ENCODE results near the gene SLC39A13. TPM values are rescaled to one million over a fixed set of nuclear protein-coding genes. Genes with fewer than 3 reads are reported as not detected.
A peak's percentile ranks its signal among the peaks of the same experiment; 100 is the strongest.

SLC39A13 gene
- total RNA-seq, 2 experiments from 2014 or later: 36.6 to 39.2 TPM

DNA sequence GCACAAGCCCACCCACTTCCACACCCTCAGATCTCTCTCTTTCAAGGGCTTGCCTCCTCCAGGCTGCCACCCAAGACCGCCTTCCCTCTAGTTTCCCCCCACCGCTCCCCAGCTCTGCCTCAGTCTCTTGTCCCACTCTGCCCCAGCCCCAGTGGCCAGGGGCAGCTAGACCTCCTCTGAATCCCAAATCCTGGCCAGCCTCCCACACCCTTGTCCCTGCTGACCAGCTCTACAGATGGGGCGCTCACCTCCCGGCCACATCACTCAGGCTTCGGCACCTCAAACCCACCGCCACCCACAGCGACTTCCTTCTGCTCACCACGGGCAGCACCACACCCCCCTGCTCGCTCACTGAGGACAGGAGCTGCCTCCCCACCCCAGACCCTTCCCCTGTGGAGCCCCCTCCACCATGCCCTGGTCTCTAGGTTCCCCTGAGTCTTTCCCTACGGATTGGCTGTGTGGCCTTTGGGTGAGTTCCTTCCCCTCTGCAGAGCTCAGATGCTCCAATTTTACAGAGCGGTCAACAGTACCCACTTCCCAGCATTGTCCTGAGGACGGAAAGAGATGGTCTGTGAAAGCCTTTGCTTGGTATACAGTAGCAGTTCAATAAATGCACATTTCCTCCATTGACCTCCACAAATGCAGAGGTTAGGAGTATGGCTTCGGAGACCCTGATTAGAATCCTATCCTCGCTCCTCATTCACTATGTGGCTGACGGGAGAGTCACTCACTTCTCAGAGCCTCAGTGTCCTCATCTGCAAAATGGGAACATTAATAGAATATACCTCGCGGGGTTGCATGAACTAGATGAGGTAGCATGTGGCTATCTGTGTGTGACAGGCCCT, 18.6 kb upstream of the SLC39A13 start:
- Mint-ChIP-seq H3K9me3 (no peaks in the 10 kb centered on the region), H3K4me1 (ENCODE audit: low read depth) (peaks cover 41% of the 10 kb centered on the region), H3K36me3 (ENCODE audit: low read depth) (no peaks in the 10 kb centered on the region), H3K4me3 (no peak overlapping the region), H3K27ac (no peak overlapping the region), H3K27me3 (no peaks in the 10 kb centered on the region)
- ChIA-PET POLR2A (interaction anchor here (0.7 kb wide), 2 partner anchors 9 to 11 kb away, joined by 3 read pairs; no protein-coding TSS in a partner anchor), CTCF (no interaction called here)
- Histone ChIP-seq H3K36me3 (ENCODE audit: insufficient read depth, low read length) (peaks cover 2% of the 10 kb centered on the region), H3K27me3 (ENCODE audit: control insufficient read depth in 1 of 2, insufficient read depth in 2 of 2, low read length in 2 of 2) (no peaks in the 10 kb centered on the region), H3K4me3 (ENCODE audit: low read length) (no peak overlapping the region), H3K4me1 (ENCODE audit: insufficient read depth, low read length) (peaks cover 59% of the 10 kb centered on the region), H3K27ac (ENCODE audit: low read depth in 1 of 2, low read length in 2 of 2) (no peak overlapping the region), H3K9me3 (ENCODE audit: control insufficient read depth in 1 of 2, insufficient read depth in 1 of 2, low read length in 2 of 2) (no peaks in the 10 kb centered on the region)
- peak in 2 of 14 experiments; percentile 17 to 42 for DNase-seq
- intact Hi-C loops (cut with DNase I, micrococcal nuclease): no loop called here
- TF ChIP-seq, protein P1, sequence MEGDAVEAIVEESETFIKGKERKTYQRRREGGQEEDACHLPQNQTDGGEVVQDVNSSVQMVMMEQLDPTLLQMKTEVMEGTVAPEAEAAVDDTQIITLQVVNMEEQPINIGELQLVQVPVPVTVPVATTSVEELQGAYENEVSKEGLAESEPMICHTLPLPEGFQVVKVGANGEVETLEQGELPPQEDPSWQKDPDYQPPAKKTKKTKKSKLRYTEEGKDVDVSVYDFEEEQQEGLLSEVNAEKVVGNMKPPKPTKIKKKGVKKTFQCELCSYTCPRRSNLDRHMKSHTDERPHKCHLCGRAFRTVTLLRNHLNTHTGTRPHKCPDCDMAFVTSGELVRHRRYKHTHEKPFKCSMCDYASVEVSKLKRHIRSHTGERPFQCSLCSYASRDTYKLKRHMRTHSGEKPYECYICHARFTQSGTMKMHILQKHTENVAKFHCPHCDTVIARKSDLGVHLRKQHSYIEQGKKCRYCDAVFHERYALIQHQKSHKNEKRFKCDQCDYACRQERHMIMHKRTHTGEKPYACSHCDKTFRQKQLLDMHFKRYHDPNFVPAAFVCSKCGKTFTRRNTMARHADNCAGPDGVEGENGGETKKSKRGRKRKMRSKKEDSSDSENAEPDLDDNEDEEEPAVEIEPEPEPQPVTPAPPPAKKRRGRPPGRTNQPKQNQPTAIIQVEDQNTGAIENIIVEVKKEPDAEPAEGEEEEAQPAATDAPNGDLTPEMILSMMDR (IDR thresholded peaks at IDR 0.05): no peak
- ATAC-seq (ENCODE audit: poor library complexity): no peak

DNA sequence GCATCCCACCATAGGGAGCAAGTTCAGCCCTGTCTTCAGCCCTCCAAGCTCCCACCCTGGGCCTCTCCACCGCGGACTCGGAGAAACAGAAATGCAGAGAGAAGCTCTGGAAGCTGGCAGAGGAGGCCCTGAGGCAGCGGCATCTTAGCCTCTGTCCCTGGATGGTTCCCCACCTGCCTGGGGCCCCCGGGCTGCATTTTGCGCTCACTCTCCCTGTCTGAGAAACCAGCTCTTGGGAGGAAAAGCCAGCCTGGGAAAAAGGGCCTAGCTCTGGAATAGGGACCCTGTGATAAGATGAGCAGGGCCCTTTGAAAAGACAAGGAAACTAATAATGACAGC, 18.0 kb upstream of the SLC39A13 start:
- intact Hi-C loops (cut with DNase I, micrococcal nuclease): no loop called here
- ATAC-seq (ENCODE audit: poor library complexity): no peak
- peaks cover 65% of the 10 kb centered on the region for H3K4me1 ChIP-seq (ENCODE audit: insufficient read depth, low read length)
- H3K4me3 Mint-ChIP-seq: no peak overlapping the region
- no peaks in the 10 kb centered on the region for H3K27me3 Mint-ChIP-seq
- H3K4me1 Mint-ChIP-seq (ENCODE audit: low read depth): peaks cover 45% of the 10 kb centered on the region
- CTCF ChIA-PET: no interaction called here
- peak overlapping the region; percentile 74 for H3K27ac Mint-ChIP-seq
- H3K9me3 Mint-ChIP-seq: no peaks in the 10 kb centered on the region
- H3K9me3 ChIP-seq (ENCODE audit: control insufficient read depth in 1 of 2, insufficient read depth in 1 of 2, low read length in 2 of 2): no peaks in the 10 kb centered on the region
- peaks cover 2% of the 10 kb centered on the region for H3K36me3 ChIP-seq (ENCODE audit: insufficient read depth, low read length)
- no peak overlapping the region for H3K27ac ChIP-seq (ENCODE audit: low read depth in 1 of 2, low read length in 2 of 2)
- POLR2A ChIA-PET: interaction anchor here (0.7 kb wide), 2 partner anchors 8 to 11 kb away, joined by 3 read pairs; no protein-coding TSS in a partner anchor
- no peak overlapping the region for H3K4me3 ChIP-seq (ENCODE audit: low read length)
- TF ChIP-seq, protein P1 (IDR thresholded peaks at IDR 0.05): no peak
- H3K36me3 Mint-ChIP-seq (ENCODE audit: low read depth): no peaks in the 10 kb centered on the region
- no peaks in the 10 kb centered on the region for H3K27me3 ChIP-seq (ENCODE audit: control insufficient read depth in 1 of 2, insufficient read depth in 2 of 2, low read length in 2 of 2)
- no peak for DNase-seq

DNA sequence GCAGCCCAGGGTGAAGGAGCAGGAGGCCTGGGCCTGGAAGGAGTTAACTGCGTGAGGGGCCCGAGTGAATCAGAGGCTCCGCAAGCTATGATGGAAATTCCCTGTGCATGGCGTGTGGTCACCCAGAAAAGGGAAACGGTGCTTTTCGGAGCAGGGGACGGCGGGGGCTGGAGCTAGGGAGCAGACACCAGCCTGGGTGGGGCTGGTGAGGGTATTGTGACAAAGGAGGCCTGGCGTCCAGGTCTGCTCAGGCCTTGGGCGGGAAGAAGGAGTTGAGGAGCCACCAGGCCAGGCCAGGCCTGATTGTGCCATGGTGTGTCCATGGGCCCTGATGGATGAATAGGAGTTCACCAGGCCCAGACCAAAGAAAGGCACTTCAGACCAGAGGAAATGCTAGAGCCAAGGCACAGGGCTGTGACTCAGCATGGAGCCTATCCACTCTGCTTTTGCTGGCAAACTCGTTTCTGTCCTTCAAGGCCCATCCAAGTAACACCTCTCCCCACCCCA, 17.3 kb upstream of the SLC39A13 start:
- no peak overlapping the region for H3K27ac ChIP-seq (ENCODE audit: low read depth in 1 of 2, low read length in 2 of 2)
- Mint-ChIP-seq H3K36me3 (ENCODE audit: low read depth) (no peaks in the 10 kb centered on the region), H3K4me3 (no peak overlapping the region), H3K9me3 (no peaks in the 10 kb centered on the region), H3K27ac (peak overlapping the region; percentile 74), H3K27me3 (no peaks in the 10 kb centered on the region), H3K4me1 (ENCODE audit: low read depth) (peaks cover 50% of the 10 kb centered on the region)
- TF ChIP-seq, protein P1 (IDR thresholded peaks at IDR 0.05): no peak
- no peak overlapping the region for H3K4me3 ChIP-seq (ENCODE audit: low read length)
- intact Hi-C loops (cut with DNase I, micrococcal nuclease): no loop called here
- peaks cover 2% of the 10 kb centered on the region for H3K36me3 ChIP-seq (ENCODE audit: insufficient read depth, low read length)
- DNase-seq (peak in 2 of 14 experiments; percentile 70 to 75), ATAC-seq (ENCODE audit: poor library complexity) (no peak)
- peaks cover 72% of the 10 kb centered on the region for H3K4me1 ChIP-seq (ENCODE audit: insufficient read depth, low read length)
- no peaks in the 10 kb centered on the region for H3K9me3 ChIP-seq (ENCODE audit: control insufficient read depth in 1 of 2, insufficient read depth in 1 of 2, low read length in 2 of 2)
- CTCF ChIA-PET: no interaction called here
- POLR2A ChIA-PET: interaction anchor here (0.7 kb wide), 1 partner anchor 12 kb away, joined by 3 read pairs; no protein-coding TSS in a partner anchor
- no peaks in the 10 kb centered on the region for H3K27me3 ChIP-seq (ENCODE audit: control insufficient read depth in 1 of 2, insufficient read depth in 2 of 2, low read length in 2 of 2)

All from CD4-positive, alpha-beta T cell (primary cell).